HG02870 (cell line): ENCODE results near the gene LPP.

Experiments
- ATAC-seq: cut with Tn5 transposase; IDR thresholded peaks from one replicate; pipeline ENCODE4 v1.9.1; 2021; ENCODE audit warnings: mild to moderate bottlenecking, moderate library complexity; ENCODE audit not compliant: unreplicated experiment

The LPP gene

GRCh38 chr3:188323067-188323842 lies 169.3 kb downstream of the LPP start:
- ATAC-seq: no peak

DNA sequence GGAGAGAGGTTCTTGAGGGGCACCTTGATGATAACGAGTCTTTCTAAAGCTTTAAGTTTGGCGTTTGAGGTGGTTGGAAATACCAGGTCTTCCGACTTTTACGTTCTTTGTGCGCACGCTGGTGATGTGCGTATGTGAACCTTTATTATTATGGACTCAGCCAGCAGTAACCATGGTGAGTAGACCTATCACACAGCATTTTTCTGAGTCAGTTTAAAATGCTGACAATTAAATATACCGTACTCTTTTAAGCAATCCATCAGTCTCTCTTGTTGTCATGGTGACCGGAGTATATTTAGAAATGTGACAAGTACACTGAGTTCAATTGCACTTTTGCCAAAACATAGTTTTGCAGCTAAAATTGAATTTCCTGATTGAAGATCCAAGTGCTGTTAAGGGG lies 172.2 kb downstream of the LPP start:
- no peak for ATAC-seq

DNA sequence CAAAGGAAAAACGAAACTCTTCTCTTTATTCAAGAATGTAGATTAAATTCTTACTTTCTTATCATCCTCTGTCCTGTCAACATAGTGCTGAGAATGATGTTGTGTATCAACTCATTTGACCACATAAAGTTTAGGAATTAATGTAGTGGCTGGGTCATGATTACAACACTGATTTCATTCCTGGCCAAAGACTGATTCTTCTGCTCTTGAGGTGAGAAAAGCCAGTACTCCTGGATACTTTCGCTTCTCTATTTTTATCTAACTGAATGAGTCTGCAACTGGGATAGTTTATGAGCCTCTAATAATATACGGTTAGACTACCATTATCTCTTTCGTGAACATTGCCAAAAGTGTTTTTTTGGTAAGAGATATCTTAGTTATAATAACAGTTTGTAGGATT lies 173.0 kb downstream of the LPP start:
- no peak for ATAC-seq

DNA sequence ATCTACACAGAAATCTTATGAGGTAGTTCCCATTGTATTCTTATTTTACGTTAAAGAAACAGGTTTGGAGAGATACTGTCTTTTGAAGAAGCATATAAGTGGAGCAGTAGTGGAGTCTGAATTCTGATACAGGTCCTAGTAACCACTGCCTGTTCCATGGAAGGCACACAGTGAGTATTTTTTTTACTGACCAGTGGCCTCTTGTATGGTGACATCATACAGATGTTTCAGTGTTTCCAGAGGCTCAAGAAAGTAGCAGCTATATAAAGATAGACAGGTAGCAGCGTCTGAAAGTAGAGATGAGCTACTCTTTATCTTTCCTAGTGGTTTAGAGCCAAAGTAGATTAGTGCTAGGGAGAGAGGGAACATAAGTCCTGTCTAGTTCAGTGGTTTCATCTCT lies 173.5 kb downstream of the LPP start:
- no peak for ATAC-seq

GRCh38 chr3:188330138-188330537 lies 176.2 kb downstream of the LPP start:
- ATAC-seq: no peak

GRCh38 chr3:188331166-188331565 lies 177.2 kb downstream of the LPP start:
- ATAC-seq: no peak

DNA sequence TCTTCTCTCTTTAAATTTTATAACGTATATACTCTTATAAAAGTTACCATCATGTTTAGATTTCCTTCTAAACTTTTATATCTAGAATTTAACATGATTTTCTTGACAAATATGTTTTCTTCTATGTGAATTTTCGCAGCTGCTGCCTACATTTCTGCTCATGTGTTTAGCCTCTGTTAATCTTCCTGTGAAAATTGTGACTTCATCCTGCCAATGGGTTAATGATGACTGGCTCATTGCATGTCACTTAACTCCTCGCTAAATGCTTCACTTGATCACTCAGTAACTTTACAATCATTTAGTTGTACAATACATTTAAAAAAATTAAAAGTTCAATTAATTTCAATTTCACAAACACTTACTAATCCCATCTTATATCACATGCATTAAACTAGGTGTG lies 178.1 kb downstream of the LPP start:
- no peak for ATAC-seq

GRCh38 chr3:188335656-188336055 lies 181.7 kb downstream of the LPP start:
- ATAC-seq: no peak

DNA sequence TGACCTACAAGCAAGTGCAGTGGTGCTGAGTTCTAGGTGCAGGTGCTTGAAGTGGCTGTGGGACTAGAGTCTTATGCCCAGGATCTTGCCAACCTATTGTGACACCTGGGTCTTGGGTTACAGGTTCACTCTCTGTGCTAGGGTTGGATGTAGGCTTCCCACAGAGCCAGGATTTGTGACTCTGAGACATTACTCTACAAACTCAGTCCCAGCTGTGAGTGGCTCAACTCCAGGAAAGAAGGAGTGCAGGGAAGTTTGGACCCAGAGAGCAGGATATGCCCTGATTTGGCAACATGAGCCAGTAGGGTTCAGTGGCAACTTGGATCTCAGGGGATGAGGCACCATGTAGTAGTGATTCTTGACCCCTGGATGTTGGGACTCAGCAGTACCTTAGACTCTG lies 182.2 kb downstream of the LPP start:
- no peak for ATAC-seq

DNA sequence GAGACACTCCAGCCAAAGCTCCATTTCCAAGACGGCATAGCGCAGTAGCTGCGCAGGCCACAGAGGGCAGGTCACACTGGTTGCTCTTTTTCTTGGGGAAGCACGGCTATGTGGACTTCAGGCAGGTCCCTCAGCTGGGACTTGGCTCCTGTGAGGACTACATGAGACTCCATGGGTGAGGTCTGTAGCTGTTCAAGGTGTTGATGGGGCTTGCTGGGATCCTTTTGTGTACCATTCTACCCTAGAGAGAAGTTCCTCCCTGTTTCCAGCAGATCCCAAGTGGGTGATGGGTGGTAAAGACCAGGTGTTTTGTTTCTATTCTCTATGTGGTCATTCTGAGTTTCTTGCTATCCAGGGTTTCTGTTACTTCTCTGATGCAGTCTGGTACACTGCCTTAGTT lies 183.3 kb downstream of the LPP start:
- no peak for ATAC-seq

- no peak for ATAC-seq
Measured at GRCh38 chr3:188338086-188338485, 184.1 kb downstream of the LPP start.

DNA sequence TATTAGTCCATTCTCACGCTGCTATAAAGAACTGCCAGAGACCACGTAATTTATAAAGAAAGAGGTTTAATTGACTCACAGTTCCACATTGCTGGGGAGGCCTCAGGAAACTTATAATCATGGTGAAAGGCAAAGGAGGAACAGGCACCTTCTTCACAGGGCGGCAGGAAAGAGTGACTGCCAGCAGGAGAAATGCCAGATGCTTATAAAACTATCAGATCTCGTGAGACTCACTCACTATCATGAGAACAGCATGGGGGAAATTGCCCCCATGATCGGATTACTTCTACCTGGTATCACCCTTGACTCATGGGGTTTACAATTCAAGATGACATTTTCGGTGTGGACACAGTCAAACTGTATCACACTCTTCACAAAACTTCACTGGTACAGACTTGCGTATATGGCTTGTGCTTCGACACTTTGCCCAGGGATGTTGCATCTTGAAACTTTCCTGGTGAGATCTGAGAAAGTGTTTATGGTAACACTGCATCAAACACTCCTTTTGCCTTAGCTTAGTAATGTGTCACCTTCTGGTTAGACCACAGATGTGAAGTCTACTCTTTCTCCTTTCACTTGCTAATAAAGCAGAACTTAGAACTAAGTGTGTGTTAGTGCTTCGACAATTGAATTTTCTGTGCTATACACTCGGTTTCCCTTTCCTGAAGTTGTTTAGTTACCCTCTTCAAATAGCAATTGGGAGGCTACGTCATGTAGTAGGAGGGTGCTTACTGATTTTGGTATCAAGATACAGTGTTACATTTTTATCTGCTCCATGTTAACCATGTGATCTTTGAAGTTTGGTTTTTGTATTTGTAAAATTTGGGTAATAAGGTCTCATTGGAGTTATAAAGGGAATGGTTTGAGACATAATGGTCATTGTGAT lies 185.7 kb downstream of the LPP start:
- peak; percentile 97 for ATAC-seq

DNA sequence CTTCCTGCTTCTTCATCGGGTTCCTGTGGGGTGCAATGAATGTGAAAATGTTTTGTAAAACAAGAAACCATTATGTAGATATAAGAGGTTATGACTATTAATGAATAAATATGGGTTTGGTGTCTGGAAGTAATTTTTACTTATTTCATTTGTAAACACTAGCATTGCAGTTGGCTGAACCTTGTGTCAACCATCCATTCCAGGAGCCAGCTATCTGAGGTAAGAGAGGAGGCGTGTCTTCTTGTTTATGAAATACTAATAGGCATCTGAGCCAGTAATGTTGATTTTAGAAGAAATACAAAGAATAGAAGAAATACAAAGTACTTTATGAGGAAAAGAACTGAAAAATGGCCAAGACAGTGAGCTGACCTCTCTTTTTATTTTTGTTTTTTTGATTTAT lies 187.5 kb downstream of the LPP start:
- no peak for ATAC-seq

DNA sequence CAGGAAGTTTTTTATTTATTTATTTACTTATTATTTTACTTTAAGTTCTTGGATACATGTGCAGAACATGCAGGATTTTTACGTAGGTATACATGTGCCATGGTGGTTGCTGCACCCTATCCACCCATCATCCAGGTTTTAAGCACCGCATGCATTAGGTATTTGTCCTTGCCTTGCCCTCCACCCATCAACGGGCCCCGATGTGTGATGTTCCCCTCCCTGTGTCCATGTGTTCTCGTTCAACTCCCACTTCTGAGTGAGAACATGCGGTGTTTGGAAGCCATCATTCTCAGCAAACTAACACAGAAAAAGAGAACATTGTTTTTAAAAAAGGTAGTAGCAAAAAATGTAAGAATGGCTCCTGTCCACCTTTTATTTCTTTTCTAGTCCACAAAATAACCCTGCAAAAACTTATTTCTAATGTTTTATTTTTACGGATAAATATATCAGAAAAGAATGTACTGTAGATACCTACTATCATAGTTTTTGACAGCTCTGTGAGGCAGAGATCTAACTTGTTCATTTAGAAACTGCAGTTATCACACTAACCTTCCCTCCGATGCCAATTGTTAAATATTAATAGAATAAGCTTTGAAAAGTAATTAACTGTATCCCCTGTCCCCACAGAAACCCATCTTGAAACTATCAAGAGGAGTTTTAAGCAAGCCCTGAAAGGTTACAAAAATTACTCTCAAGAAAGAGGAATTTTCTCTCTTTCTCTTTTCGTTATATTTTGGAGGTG lies 189.2 kb downstream of the LPP start:
- ATAC-seq: no peak

GRCh38 chr3:188343894-188344293 lies 189.9 kb downstream of the LPP start:
- ATAC-seq: no peak

DNA sequence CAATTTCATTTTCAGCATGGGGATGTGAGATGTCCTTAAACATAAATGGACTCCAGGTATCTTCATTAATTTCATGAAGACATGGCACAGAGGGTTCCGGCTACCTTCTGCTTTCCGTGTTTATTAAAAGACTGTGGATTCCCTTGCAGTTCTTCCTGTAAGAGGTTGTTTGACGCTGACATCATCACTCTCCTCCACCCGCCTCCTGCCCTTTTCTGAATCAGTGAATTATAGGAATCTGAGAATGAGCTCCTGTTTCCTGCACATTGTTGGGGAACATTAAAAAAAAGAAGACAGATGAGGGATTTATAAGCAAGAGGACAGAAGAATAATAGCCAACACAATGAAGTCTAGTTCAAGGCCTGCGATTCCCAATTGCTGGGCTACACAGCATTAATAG lies 191.3 kb downstream of the LPP start:
- no peak for ATAC-seq

GRCh38 chr3:188348435-188349244 lies 194.7 kb downstream of the LPP start:
- ATAC-seq: no peak

GRCh38 chr3:188349351-188349901 lies 195.5 kb downstream of the LPP start:
- ATAC-seq: no peak

DNA sequence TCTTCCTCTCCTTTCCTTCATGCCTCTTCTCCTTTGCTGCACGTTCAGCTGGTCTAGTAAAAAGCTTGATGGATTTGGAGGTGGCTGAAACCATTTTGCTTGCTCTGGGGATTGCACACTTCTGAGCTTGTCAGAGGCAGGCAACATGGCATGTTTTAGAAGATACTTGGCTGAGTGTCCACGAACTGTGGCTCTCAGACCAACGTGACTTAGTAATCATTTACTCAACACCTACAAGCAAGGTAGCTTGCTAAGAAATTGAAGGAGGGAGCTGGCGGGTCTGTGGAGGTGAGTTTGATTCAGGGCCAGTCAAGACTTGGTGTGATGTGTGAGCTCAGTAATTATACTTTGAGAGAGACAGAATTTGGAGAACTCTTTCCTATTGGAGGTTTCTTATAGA lies 196.0 kb downstream of the LPP start:
- ATAC-seq: no peak

- no peak for ATAC-seq
Measured at GRCh38 chr3:188350961-188351360, 197.0 kb downstream of the LPP start.
